HL-60/S4 treated with retinoic acid at 250 ng/mL for 4 days and 3 days (cell line): ENCODE results near the gene SLC23A3.

Source experiments
- in situ Hi-C: fragments of 300-500 bp; cut with MboI; formaldehyde crosslinking; loops from 2 replicates; pipeline ENCODE4 v1.7.0; 2022; ENCODE audit warnings: low sequenced_read_pairs

Gene SLC23A3

DNA sequence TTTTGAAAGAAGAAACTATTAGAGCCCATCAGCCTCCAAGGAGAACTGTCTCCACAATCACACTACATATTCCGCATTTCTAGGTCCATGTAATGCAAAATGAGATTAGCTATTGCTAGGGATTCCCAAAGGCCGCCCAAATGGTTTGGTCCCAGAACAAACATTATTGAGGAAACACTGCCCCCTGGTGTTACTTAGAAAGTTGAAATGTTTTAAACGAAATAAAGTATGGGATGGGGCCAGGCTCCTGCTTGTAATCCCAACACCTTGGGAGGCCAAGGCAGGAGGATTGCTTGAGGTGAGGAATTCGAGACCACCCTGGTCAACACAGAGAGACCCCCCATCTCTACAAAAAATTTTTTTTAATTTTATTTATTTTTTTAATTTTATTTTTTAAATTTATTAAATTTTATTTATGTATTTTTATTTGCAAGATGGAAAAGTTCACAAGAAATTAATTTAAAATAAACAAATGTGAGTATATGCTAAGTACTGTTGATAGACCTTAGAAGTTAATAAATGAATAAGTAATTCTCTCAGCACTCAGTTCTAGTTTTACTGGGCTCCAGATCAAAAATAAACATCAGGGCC, 14.7 kb downstream of the SLC23A3 start:
- in situ Hi-C loops = no loop called here

DNA sequence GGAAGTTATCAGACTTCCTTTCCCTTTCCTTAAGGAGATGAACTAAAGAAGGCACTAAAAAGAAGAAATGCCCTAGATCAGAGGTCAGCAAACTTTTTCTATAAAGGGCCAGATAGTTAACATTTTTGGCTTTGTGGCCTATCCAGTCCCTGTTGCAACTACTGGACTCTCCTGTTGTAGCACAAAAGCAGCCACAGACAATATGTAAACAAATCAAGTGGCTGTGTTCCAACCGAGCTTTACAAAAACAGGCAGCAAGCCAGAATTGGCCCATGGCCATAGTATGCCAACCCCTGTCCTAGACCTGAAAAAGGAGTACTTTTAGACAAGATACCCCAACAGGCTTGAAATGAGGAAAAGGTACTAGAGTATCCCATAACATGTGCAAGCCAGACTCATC, 20.2 kb downstream of the SLC23A3 start:
- in situ Hi-C loops = no loop called here

DNA sequence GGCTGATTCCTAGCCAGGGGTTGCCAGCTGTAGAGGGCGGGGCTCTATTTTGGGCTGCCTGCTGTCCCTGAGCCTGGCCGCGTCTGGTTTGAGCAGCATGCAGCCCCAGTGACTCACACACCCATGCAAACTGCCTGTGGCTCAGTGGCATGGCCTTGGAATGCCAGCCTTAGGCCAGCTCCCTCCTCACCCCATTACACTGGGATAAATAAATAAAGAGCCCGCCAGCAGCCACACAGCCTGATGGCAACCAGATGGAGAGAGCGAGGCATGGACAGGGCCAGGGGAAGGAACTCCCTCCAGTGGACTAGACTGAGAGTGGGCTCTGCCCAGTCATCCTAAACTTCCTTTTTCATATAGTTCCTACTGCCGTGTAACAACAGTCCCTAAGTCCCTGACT, 27.5 kb downstream of the SLC23A3 start:
- in situ Hi-C loops = no loop called here

DNA sequence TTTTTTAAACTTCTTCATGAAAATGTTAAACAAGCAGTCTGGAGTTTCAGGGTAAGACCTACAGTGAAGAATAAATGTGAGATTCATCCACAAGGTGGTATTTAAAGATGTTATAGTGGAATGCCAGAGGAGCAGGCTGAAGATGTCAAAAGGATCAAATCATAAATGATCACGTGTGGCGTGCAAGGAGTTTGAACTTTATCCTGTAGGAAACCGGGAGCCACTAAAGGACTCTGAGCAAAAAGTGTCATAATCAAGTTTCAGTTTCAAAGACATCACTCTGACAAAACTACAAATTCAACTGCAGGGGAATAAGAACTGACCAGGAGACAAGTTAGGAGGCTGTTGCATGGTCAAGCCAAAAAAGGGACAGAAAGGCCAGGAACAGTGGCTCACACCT, 29.1 kb downstream of the SLC23A3 start:
- in situ Hi-C loops = no loop called here

DNA sequence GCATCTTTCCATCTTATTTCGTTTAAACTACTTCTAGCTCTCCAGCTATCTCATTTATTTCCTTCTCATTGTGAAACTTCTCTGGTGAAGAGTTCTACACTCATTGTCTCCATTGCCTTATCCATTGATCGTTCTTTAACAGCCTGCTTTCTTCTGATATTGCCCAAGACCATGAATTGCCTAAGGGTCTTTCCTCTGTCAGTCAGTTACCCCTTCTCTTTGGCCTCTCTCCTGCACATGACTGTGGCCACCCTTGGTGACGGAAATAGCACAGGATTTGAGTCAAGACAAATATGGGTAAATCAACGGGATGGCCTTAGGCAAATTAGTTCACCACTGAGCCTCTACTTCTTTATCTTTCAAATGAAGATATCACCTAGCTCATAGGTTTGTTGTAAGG, 35.9 kb downstream of the SLC23A3 start:
- in situ Hi-C loops = no loop called here

DNA sequence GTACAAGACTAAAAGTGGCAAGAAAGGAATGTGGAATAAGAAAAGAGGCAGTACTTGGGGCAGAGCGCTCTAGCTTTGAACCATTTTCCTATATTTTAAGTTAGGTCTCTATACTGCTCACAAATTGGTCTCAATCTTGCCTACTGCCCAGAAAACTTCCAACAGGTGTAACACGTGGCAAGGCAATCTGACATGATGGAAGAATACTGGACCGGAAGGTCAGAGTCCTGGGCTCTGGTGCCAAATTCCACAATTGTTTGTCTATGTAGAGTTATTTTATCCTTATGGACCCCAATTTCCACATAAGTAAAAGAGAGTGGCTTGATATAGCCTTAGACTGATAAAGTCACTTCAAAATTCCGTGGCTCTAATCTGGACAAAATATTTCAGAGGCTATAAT, 38.1 kb downstream of the SLC23A3 start:
- in situ Hi-C loops = no loop called here

DNA sequence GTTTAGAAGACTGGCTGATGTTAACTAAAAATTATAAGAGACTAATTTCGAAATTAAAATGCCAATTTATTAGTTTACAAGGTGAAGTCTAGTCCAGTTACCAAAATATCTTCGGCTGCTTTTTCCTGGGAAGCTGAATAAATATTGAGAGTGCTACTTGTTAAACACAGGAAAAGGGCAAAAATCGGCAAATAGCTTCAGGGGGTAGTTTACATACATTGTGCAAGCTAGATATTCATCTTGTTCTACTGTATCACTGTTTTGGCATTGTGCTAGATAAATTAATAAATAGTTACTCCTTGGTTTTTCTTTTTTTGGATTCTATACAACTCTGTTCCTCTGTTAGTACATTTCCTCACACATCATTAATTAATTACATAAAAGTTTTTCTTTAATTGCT, 38.5 kb downstream of the SLC23A3 start:
- in situ Hi-C loops = no loop called here

DNA sequence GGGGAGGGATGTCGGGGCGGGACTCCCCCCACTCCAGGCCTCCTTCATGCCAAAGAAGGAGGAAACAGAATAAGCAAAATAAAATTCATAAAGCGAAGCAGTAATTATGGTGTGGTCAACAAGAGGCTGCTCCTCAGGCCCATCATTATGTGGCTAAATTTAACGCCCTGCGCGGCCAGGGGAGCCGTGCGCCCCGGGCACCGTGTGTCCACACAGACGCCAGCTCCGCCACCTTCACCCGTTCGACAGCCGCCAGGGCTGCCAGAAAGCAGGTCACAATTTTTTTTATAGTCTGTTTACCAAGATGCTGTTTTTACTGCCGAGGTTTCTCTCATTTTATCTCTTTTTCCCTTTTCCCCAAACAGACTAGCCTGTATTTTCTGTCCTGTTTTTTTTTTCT, 40.2 kb downstream of the SLC23A3 start:
- in situ Hi-C loops = no loop called here

DNA sequence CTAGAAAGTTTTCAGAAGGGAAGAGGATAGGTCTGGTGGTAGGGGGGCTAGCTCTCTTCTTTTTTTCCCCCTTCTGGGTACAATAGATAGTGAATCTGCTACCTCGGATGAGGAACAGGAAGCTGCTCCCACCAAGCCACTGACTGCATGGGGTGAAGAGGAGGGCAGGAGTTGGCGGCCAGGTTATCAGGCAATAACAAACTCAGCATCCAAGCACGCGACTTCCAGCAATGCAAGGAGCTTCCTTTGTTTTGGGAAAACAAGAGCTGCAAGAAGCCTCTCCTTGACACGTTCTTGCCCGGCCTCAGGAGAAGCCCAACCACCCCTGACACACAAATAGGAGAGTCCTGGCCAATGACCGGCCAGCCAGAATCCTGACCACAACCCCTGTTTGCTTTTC, 41.4 kb downstream of the SLC23A3 start:
- in situ Hi-C loops = no loop called here

DNA sequence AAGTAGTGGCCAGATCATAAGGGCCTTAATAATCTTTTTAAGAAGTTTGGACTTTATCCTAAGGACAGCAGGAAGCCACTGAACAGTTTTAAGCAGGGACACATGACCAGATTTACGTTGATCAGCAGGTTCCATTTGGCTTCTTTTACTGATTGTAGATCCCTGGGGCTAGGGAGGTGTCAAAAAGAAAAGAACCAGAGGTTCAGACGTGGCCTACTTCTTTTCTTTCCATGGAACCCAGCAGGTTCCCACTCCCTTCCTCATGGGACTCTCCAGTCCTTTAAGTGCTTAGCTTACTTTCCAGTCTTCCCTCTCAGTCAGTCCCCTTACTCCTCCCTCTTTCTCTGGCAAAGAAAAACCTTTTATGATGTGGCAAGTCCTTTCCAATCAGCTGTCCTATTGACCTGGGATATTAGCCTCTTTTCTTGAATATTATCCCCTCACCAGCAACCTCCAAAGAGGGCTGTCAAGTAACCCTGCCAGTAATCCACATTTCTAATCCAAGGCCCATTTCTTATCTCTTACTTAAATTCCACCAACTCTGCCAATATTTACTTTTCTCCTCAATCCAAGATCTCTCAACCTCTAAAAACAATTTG, 42.7 kb downstream of the SLC23A3 start:
- in situ Hi-C loops = no loop called here

DNA sequence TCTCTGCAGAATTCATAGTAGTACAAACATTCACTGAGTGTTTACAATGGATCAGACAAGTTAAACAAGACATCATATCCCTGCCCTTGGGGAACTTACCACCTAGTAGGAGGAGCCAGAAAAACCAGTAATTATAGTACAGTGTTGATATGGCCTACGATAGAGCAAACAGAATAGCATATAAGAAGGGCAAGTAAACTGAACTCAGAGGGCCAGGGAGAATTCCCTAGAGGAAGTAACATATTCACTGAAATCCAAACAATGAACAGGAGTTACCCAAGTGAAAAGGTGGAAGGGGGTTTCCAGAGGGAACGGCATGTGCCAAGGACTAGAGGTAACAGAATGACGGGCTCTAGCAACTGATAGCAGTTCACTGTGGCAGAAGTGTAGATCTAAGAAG, 43.3 kb downstream of the SLC23A3 start:
- in situ Hi-C loops = no loop called here

DNA sequence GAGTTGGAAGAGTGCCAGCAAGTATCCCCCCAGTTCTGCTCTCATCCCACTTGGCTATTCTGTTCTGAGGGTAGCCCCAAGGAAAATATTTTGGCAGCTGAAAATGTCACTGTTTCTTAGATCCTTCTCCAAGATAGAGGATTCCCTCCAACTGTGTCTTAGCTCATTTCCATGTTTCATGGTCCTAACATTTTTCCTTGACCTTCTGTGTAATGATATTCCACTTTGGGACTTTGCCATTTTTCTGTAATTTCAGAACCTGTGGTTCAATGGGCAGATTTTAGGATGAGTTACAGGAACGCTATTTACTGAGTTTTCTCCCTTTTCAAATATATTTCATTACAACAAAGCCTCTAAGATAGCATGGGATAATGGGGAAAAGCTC, 44.0 kb downstream of the SLC23A3 start:
- in situ Hi-C loops = no loop called here

DNA sequence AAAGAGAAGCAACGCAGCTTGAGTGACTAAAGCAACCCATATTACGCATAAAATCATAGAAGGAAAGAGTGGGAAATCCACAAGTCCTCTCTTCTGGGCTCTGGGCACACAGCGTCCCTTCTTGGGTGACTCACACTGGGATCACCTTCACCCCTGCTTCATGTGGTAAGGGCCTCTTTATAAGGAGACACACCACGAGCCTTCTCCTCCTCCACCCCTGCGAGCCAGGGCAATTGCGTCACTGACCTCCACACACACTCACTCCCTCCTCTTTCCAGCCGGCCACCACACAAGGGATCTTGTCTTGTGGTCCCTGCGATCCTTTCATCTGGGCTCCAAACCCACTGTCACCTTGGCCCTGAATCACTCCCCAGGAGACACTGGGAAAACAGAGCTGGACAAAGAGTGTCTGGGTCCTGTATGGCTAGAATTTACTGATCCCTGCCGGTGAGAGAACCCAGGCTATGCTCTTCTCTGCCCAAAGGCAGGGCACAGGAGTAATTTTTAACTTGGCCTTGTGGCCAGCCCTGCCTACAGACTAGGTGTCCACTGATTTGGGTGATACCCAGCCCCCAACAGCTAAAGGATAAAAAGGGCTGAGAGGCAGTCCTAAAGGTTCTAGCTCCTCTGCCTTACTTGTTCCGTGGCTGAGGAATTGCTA, 44.5 kb downstream of the SLC23A3 start:
- in situ Hi-C loops = no loop called here

DNA sequence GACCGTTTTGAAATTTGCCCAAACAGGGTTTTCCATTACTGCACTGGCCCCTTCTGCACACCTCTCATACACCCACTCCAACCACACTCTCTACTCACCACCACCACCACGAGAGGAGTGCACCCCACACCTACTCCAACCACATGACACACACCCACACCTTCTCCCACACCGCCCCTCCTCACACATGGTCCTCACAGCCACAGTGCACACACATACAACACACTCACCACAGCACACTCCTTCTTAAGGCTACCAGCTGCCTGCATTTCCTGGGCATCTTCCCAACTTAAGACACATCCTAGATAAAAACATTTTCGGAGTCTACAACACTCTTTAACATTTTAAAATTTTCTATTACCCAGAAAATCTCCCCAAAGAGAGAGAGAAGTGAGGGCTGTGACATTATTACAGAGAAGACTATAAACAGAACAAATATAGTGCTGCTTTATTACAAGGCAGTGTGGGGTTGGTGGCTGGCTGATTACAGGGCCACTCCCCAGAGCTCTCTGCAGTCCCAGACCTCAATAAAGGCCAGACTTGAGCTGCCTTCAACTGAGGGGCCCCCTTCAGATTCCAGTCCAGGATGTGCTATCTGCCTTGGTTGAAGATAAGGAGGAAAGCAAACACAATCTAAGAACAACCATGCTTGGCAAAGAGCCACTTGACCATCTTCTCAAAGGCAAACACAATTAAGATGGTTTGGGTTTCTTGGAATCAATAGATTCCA, 45.3 kb downstream of the SLC23A3 start:
- in situ Hi-C loops = no loop called here

DNA sequence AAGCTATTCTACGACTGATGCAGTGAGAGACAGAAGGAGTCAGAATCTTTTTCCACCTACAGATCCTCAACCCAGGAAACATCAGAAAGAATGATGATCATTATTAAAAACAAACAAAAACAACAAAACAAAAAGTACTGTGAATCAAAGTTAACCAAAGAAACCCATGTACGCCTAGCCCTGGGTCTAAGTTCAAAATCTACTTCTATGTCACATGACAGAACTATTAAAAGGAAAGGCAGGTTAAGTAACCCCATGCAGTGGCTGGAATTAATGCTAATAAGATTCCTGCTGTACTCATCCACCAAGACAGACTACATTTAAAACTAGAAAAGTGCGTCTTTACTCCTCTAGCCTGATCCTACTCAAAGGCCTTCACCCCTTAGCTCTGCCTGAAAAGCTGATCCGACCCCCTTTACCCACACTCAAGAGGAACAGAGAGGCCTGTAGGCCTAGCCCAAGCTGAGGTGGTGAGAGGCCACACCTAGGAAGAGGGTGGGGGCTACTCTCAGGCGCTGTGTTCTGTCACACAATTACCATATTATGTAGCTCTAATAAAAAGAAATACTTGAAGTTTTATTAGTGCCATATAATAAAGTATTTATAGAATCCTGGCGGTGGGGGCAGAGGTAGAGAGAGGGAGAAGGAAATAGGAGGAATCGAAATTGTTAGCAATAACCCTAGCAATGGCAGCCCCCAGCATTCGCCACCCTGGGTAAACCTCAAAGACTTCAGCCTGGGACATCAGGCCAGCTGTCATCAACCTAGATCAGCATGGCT, 46.3 kb downstream of the SLC23A3 start:
- in situ Hi-C loops = no loop called here

DNA sequence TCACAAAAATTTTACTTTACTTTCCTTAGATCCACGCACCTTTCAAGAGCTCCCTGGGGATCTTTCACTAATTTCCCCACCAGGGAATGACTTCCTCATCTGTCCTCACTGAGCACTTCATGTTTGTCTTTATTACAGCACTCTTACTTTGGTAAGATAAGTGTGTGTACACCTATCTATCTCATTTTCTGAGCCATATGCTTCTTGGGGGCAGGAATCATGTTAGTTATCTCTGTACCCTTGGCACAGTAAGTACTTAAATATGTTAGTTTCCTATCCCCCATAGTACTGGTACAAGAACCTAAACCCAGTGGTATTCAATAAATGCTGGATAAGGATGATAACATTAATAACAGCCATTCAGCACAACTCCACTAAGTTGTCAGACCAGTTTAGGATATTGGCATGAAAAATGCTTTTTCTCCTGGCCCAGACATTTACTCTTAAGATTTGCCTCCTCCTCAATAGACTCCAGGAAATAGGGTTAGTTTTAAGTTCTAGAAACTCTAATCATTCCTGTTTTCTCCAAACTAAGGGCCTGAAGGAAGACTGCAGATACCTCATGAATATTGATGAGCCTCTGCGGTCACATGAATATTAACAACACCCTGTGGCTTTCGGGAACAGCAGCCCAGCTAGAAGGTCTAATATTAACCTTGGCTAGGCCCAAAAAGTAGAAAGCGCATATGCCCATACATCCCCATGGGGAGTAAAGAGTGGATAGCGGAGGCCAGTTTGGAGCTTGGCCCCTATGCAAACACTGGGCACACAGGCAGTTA, 47.4 kb downstream of the SLC23A3 start:
- in situ Hi-C loops = no loop called here

DNA sequence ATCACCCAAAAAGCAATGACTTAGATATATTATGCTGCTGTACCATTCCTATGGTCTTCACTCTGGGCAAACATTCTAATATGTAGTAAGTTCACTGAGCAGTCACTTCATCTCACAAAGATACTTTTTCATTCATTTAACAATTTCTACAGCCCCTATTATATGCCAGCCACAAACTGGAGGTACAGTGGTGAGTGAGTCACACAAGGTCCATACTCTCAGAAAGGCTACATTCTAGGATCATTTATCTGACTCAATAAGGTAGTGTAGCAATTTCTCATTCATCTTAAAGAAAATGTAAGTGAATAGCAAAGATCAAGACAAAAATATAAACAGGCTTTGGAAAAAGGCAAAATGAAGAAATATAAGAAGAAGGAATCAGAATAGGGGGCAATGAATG, 49.7 kb downstream of the SLC23A3 start:
- in situ Hi-C loops = no loop called here

DNA sequence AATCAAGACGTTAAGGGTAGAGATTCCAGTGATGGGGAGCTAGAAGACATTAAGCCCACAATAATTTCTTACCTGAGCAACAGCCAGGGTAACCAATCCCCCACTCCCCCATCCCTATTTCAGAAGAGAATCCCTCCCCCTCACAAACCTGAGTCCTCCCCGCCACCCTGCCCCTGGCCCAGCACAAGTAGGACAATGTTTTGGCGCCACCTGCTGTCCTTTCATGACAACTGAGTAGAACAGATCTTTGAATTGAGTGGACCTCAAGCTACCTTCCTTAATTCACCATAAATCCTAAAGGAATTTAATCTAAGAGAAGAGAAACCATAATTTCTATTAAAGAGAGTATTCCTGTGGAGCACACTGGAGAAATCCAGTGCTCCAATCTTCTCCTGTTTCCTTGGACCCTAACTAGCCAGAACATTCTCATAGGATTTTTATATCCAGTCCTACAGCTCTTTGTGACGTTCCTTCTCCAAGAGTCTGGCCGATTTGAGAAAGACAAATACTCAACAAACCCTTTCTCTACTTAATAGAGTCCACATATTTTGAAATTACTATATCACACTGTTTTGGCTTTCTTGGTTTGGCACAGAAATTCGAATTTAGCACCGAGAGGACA, 50.3 kb downstream of the SLC23A3 start:
- in situ Hi-C loops = loop anchor here (5.0 kb wide), 1 partner anchor 42 kb away; no protein-coding TSS in a partner anchor

DNA sequence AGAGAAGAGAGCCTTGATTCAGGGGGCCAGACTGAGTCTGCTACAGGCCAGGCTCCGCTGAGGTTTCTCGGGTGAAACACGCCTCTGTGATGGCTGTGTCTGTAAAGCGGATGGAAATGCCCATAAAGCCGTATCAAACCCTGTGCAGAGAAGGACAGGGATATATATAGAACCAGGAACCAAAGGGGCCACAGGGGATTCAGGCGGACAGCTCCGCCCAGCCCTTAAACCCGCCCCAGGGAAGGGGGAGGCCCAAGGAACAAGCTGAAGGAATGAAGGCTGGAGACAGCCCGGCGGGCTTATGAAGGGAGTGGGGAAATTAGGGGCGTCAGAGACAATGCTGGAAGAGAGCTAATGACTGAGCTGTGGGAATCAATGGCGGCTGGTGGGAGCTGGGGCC, 51.3 kb downstream of the SLC23A3 start:
- in situ Hi-C loops = loop anchor here (5.0 kb wide), 1 partner anchor 41 kb away; no protein-coding TSS in a partner anchor
